Astrocyte of the cerebellum (primary cell): Measurements from ENCODE around the gene TRIM73.
"Not testable (repeated sequence)": the region's sequence is repeated elsewhere in the genome, so short reads cannot be mapped to it uniquely, and the experiment has no call there.

ENCODE experiments used
- DNase-seq: peaks from one replicate; pipeline ENCODE4 v3.0.0-alpha.2; 2011; ENCODE audit warnings: low read depth
- H3K4me3 ChIP-seq: 2 replicates; pipeline ENCODE4 v1.5.1; 2011; ENCODE audit warnings: mild to moderate bottlenecking, low read depth, low read length, moderate library complexity
- in situ Hi-C: cut with HindIII; loops from 2 replicates; pipeline ENCODE4 v1.10.0; 2017; ENCODE audit warnings: low sequenced_read_pairs

TRIM73 gene

DNA sequence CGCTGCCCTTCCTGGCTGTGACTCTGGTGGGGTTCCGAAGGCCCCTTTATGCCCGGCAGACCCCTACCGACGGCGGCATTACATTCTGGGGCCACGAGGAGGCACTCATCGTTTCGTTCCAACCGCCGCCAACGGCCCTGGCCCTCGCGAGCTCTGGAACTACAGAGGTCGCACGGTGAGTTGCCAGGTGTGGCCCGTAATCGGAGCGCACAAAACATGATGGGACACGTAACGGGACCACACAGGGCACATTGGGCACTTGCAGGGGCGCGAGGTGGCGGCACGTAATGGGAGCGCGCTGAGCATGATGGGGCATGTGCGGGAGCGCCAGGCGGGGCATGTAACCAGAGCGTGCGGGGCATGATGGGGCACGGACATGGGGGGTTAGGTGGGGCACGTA is at the start of gene TRIM73:
TRIM73 (plus strand) TSS at position 301 of the 400 bp plus-strand sequence. CDS start 3,305 bp downstream, outside the sequence.
- in situ Hi-C loops, DNase-seq: not testable (repeated sequence)

DNA sequence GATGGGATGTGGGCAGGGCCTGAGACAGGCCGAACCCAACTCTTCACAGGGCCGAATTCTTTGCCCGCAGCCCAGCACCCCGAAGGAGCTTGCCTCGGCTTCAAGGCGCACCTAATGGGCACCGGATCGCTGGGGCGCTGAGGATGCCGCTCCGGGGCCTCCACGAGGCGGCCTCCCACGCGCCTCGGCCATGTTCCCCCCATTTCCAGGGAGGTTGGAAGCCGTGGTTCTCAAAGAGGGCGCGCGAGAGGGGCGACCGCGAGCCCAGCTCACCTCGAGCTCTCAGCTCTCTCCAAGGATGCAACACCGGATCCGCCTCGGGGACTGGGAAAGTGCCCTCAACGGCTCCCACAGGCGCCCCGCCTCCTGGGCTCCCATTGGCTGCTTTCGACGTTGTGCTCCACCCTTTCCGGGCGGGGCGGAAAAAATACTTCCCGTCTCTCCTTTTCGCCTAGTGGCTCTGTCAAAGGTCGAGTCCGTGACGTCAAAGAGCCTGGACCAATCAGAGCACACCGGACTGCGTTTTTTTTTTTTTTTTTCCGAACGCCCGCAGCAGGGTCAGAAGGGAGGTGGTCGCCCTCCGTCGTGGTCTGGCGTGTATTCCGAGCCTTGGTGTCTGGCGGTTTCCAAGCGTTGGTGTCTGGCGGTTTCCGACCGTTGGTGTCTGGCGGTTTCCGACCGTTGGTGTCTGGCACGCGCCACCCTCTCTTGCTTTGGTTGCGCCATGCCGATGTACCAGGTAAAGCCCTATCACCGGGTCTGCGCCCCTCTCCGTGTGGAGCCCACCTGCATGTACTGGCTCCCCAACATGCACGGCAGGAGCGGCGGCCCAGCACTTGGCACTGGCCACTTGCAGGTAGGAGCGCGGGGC is 36.5 kb upstream of the TRIM73 start:
- H3K4me3 ChIP-seq: peak overlapping the region; percentile 37
- DNase-seq, in situ Hi-C loops: not testable (repeated sequence)

More for the DNA sequence above, at the start of gene TRIM73:
- H3K4me3 ChIP-seq: not testable (repeated sequence)

DNA sequence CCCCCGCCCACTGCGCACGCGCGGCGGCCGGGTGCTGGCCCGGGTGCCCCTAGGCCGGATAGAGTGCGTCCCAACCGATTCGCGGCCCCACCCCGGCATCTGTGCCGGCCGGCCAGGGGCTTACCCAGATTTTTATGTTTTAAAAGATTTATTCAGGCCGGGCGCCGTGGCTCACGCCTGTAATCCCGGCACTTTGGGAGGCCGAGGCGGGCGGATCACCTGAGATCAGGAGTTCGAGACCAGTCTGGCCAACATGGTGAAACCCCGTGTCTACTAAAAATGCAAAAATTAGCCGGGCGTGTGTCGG is 35.9 kb upstream of the TRIM73 start:
- in situ Hi-C loops, DNase-seq: not testable (repeated sequence)
- H3K4me3 ChIP-seq: peak overlapping the region; percentile 37

DNA sequence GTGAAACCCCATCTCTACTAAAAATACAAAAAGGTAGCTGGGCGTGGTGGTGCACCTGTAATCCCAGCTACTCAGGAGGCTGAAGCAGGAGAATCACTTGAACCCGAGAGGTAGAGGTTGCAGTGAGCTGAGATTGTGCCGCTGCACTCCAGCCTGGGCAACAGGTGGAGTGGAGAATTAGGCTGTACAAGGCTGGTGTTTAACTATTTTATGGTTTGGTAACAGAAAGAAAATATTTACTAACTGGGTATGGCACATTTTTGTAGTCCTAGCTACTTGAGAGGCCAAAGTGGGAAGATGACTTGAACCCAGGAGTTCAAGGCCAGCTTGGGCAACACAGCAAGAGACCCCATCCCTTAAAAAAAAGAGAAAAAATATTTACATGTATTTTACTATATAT is 31.4 kb upstream of the TRIM73 start:
- DNase-seq, in situ Hi-C loops: not testable (repeated sequence)

DNA sequence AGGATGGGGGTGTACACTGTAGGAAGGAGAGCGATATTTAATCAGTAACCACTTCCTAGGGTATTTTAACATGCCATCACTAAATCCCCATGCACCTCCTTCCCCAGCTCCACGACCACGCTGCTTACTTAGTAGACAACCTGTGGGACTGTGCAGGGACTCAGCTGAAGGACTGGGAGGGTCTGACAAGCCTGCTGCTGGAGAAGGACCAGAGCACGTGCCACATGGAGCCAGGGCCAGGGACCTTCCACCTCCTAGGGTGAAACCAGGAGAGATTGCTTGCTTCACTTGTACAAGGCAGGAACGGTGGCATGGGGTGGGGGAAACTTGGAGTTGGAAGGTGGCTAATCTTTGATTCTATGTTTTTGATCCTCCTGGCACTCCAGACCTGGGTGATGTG is 28.8 kb upstream of the TRIM73 start:
- DNase-seq, H3K4me3 ChIP-seq, in situ Hi-C loops: not testable (repeated sequence)

More for the DNA sequence above, 31.4 kb upstream of the TRIM73 start:
- H3K4me3 ChIP-seq: not testable (repeated sequence)

DNA sequence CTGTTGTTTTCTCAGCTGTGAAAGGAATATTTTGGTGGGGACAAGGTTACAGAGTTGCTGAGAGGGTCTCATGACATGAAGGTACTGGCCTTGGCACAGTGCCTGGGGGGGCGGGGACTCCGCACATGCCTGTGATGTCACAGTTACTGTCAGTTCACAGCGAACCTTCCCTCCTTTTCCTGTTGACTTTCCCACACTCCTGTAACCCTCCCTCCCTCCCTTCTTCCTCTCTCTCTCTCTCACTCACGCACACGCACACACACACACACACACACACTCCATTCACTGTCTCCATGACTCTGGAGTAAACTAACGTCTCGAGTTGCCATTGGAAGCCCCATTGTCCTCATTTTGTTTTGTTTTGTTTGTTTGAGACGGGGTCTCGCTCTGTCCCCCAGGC is 28.1 kb upstream of the TRIM73 start:
- H3K4me3 ChIP-seq, DNase-seq, in situ Hi-C loops: not testable (repeated sequence)

DNA sequence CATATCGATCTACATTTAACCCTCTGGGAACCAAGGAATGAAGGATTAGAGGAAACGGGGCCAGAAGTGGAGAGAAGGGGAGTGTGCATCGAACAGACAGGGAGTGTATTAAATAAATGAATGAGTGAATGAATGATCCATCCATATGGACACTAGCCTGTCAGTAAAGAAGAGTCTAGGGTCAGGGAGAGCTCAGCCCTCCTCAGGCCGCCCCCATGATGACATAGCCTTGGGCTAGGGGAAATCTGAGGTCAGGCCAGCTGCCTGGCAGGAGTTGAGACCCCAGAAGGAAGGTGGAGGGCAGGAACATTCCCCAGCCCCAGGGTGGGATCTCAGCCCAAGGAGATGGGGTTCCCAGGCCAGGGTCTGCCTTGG is 21.3 kb upstream of the TRIM73 start:
- H3K4me3 ChIP-seq, in situ Hi-C loops, DNase-seq: not testable (repeated sequence)

DNA sequence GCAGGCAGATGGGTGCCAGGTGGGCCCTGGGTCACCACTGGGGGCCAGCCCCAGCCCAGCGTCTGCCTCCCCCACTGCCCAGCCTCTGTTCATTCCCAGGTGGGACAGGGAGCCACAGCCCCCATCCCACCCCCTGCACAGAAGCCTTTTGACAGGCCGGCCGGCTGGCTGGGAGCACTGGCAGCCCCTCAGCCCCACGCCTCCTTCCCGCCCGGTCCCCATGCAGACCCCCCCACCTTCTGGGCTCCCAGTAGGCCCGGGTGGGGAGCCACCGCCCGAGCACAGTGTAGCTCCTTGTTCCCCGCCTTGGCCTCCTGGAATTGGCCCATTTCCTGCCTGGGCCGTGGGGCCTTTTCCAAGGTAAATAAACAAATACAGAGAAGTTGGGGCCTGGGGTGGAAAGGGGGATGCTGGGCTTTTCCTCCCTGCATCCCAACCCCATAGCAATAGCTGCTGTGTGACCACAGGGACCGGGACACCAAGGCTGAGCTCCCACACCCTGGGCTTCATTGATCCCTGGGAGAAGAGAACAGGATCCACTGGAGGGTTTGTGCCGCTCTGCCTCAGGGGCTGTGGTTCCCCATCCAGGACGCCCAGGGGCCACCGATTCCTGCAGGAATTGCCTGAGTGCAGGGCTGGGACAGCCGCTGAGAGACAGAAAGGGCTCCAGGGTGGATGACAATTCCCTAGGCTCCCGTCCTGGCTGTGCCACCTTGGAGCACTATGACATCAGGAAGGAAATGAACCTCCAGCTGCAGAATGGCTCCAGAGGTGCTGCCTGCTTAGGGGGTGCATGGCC is 20.7 kb upstream of the TRIM73 start:
- DNase-seq, in situ Hi-C loops, H3K4me3 ChIP-seq: not testable (repeated sequence)

DNA sequence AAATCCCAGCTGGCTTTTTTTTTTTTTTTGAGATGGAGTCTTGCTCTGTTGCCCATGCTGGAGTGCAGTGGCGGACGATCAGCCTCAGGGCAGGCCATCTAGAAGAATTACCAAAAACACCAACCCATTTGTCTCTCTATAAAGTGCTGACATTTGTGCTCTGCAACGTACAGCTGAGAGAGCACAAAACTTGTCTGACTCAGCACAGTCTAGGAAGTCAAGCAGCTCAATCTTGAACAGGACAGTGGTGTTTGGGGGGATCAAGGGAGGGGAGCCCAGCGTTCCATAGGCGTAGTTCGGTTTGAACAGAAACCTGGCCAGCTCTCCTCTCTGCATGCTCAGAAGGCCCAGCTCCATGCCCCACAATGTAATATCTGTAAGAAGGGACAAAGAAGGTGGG is 2.2 kb upstream of the TRIM73 start:
- in situ Hi-C loops, DNase-seq, H3K4me3 ChIP-seq: not testable (repeated sequence)

DNA sequence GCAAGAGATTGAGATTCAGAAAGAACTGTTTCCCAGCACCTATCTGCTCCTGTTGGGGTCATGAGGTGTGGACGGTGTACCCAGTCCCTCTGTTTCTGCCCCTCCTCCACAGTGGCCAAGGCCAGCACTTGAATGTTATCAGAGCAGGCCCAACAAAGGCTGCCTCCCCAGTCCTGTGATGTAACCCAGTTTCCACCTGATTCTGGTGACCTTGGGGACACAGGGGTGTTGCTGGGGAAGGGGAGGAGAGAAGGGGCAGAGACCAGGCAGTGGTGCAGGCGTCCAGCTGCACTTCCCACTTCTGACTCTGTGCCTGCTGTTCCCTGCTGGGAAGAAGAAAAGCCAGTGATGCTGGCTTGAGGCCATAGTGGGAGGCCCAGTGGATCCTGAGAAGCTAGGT is 2.4 kb downstream of the TRIM73 start:
- H3K4me3 ChIP-seq, DNase-seq, in situ Hi-C loops: not testable (repeated sequence)

DNA sequence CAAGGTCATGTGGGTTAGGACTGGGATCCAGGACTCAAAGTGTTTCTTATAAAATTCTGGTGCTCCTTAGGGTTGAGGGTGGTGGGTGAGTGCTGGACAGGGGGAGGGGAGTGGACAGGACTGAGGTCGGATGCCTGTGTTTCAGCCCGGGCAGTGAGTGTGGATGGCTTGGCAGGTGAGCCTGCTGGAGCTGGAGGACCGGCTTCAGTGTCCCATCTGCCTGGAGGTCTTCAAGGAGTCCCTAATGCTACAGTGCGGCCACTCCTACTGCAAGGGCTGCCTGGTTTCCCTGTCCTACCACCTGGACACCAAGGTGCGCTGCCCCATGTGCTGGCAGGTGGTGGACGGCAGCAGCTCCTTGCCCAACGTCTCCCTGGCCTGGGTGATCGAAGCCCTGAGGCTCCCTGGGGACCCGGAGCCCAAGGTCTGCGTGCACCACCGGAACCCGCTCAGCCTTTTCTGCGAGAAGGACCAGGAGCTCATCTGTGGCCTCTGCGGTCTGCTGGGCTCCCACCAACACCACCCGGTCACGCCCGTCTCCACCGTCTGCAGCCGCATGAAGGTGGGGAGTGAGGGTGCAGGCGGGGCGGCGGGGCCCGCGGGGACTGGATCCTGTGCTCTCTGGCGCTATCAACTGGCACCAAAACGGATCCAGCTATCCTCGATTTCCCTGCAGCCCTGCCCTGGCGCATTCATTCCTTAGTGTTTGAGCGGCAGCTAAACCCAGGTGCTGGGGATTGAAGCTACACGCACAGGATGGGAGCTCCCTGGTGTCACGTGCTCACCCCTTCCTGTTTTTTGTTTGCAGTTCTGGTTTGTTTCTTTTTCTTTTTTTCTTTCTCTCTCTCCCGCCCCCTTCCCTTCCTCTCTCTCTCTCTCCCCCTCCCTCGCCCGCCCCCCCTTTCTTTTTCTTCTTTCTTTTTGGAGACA is 3.6 kb downstream of the TRIM73 start:
- H3K4me3 ChIP-seq, in situ Hi-C loops, DNase-seq: not testable (repeated sequence)

DNA sequence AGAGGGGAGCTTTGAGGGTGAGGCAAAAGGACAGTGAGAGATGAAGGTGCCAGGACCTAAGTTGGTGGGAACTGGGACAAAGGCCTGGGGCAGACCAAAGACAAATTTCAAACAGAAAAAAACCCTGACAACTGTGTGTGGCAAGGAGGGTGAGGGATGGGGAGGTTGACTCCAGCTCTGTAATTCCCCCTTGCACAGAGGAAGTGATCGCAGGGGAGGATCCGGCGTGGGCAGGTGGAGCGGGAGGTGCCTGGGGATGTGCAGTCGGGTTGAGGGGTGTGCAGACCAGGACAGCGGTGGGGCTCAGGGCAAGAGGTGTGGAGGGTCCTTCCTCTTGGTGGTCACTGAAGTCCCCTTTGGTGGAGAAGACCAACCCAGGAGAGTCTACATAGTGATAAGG is 5.1 kb downstream of the TRIM73 start:
- DNase-seq, in situ Hi-C loops: not testable (repeated sequence)

DNA sequence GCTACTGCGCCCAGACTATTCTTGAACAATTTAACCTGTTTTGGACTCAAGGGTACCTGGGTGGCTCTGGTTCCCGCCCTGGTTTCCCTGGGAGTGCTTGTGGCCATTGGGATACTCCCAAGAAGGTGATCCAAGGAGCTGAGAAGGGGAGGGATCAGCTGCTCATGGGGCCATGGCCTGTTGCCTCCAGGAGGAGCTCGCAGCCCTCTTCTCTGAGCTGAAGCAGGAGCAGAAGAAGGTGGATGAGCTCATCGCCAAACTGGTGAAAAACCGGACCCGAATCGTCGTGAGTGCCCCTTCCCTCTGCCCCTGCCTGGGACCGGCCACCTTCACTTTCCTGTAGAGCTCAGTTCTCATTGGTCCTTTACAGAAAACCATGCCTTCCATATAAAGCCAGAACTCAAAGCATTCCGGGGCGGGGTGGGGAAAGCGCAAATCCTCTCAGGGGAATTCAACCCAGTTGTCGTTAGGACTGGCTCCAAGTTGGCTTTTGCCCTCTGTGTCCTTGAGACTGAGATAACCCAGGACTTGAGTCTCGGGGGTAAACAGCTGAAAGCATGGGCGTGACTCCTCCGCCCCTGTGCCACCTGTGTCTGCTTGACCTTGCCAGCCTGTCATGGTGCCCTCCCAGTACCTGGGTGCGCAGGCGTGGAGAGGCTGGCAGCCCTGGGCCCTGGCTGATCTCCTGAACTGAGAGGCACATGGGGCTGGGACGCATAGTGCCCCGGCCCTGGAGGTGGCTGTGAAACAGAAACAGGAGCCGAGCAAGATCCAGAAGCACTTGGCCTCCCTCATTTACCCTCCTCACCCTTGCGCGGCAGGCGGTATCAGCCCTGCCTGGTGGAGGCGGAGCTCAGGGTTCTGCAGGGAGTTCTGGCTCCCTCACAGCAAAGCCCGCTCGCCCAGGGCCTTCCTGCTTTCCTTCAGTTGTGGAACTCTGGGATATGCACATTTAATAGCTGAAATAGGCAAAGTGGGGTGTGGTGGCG is 8.3 kb downstream of the TRIM73 start:
- in situ Hi-C loops, H3K4me3 ChIP-seq, DNase-seq: not testable (repeated sequence)

More for the DNA sequence above, 5.1 kb downstream of the TRIM73 start:
- not testable (repeated sequence) for H3K4me3 ChIP-seq

DNA sequence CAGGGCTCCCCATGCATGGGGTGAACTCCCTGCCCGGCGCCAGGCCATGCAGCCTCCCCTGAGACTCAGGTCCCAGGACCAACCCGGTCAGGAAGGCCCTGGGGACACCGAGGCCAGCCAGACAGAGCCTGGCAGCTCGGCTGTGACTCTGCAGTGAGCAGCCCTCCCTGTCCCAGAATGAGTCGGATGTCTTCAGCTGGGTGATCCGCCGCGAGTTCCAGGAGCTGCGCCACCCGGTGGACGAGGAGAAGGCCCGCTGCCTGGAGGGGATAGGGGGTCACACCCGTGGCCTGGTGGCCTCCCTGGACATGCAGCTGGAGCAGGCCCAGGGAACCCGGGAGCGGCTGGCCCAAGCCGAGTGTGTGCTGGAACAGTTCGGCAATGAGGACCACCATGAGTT is 9.2 kb downstream of the TRIM73 start:
- H3K4me3 ChIP-seq, DNase-seq, in situ Hi-C loops: not testable (repeated sequence)

DNA sequence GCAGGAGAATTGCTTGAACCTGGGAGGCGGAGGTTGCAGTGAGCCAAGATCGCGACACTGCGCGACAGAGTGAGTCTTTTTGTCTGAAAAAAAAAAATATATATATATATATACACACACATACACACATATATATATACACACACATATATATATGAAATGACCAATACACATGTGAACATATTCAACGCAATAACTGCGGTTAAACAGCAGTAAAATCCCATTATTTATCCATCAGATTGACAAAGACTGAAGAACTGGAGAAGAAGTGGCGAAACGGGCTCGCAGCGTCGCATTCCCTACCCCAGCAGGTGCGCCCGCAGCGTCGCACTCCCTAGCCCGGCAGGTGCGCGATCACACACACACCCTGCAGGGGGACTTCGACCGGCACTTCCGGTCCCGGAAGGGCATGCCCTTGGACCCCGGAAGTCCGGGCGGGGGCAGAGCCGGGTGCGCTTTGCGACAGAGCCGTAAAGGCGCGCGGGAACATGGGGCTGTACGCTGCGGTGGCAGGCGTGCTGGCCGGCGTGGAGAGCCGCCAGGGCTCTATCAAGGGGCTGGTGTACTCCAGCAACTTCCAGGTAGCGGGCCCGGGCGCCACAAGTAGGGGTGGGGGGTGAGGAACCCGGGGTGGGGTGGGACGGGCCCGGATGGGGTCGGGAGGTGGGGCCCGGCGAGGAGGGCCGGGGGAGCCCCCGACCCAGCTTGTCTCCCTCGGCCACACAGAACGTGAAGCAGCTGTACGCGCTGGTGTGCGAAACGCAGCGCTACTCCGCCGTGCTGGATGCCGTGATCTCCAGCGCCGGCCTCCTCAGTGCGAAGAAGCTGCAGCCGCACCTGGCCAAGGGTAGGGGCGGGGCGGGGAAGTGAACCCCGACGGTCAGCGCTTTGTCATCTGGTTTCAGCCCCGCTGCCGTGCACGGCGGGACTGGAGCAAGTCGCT is 14.7 kb downstream of the TRIM73 start:
- DNase-seq, in situ Hi-C loops: not testable (repeated sequence)
- peak overlapping the region; percentile 28 for H3K4me3 ChIP-seq
